Measurements from ENCODE around the gene FAAP20. TPM values are rescaled to one million over a fixed set of nuclear protein-coding genes. Genes with fewer than 3 reads are reported as not detected.

The FAAP20 gene
- total and polyA plus RNA-seq, 2 experiments from 2014 or later: 79.1 to 167 TPM

- peaks cover 11% of the 10 kb centered on the region; the same call in 1 of the 2 replicates for H3F3A ChIP-seq (replicated peaks; ENCODE audit: low read depth)
- H3K9me2 ChIP-seq (ENCODE audit: insufficient read depth): no peaks in the 10 kb centered on the region
- H3K27ac Mint-ChIP-seq: no peak overlapping the region
- DNase-seq (ENCODE audit: low spot score): no peak
- no peak overlapping the region for H3K4me2 ChIP-seq
- no peak for ATAC-seq
- peaks cover 13% of the 10 kb centered on the region for H3K4me1 ChIP-seq (ENCODE audit: insufficient read depth)
- no peaks in the 10 kb centered on the region for H3K79me2 ChIP-seq (replicated peaks; ENCODE audit: insufficient read depth)
- no peaks in the 10 kb centered on the region for H3K36me3 ChIP-seq (ENCODE audit: insufficient read depth)
- H4K20me1 ChIP-seq (replicated peaks; ENCODE audit: insufficient read depth): no peaks in the 10 kb centered on the region
- TF ChIP-seq POLR2AphosphoS5 (IDR thresholded peaks at IDR 0.05; ENCODE audit: low read depth) (no peak), EZH2 (IDR thresholded peaks at IDR 0.05; ENCODE audit: low read depth, unreplicated experiment) (no peak), CREB1 (CRISPR knock-in tag; IDR thresholded peaks at IDR 0.05; ENCODE audit: low read depth) (no peak), JUNB (IDR thresholded peaks at IDR 0.05; ENCODE audit: unreplicated experiment) (no peak), EZH2phosphoT487 (IDR thresholded peaks at IDR 0.05; ENCODE audit: unreplicated experiment) (no peak), STAT1 (IDR thresholded peaks at IDR 0.05; ENCODE audit: unreplicated experiment) (no peak), NANOG (IDR thresholded peaks at IDR 0.05; ENCODE audit: borderline replicate concordance) (no peak)
- TF ChIP-seq, protein P1, sequence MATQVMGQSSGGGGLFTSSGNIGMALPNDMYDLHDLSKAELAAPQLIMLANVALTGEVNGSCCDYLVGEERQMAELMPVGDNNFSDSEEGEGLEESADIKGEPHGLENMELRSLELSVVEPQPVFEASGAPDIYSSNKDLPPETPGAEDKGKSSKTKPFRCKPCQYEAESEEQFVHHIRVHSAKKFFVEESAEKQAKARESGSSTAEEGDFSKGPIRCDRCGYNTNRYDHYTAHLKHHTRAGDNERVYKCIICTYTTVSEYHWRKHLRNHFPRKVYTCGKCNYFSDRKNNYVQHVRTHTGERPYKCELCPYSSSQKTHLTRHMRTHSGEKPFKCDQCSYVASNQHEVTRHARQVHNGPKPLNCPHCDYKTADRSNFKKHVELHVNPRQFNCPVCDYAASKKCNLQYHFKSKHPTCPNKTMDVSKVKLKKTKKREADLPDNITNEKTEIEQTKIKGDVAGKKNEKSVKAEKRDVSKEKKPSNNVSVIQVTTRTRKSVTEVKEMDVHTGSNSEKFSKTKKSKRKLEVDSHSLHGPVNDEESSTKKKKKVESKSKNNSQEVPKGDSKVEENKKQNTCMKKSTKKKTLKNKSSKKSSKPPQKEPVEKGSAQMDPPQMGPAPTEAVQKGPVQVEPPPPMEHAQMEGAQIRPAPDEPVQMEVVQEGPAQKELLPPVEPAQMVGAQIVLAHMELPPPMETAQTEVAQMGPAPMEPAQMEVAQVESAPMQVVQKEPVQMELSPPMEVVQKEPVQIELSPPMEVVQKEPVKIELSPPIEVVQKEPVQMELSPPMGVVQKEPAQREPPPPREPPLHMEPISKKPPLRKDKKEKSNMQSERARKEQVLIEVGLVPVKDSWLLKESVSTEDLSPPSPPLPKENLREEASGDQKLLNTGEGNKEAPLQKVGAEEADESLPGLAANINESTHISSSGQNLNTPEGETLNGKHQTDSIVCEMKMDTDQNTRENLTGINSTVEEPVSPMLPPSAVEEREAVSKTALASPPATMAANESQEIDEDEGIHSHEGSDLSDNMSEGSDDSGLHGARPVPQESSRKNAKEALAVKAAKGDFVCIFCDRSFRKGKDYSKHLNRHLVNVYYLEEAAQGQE (IDR thresholded peaks at IDR 0.05; ENCODE audit: unreplicated experiment): no peak
- TF ChIP-seq, protein P2, sequence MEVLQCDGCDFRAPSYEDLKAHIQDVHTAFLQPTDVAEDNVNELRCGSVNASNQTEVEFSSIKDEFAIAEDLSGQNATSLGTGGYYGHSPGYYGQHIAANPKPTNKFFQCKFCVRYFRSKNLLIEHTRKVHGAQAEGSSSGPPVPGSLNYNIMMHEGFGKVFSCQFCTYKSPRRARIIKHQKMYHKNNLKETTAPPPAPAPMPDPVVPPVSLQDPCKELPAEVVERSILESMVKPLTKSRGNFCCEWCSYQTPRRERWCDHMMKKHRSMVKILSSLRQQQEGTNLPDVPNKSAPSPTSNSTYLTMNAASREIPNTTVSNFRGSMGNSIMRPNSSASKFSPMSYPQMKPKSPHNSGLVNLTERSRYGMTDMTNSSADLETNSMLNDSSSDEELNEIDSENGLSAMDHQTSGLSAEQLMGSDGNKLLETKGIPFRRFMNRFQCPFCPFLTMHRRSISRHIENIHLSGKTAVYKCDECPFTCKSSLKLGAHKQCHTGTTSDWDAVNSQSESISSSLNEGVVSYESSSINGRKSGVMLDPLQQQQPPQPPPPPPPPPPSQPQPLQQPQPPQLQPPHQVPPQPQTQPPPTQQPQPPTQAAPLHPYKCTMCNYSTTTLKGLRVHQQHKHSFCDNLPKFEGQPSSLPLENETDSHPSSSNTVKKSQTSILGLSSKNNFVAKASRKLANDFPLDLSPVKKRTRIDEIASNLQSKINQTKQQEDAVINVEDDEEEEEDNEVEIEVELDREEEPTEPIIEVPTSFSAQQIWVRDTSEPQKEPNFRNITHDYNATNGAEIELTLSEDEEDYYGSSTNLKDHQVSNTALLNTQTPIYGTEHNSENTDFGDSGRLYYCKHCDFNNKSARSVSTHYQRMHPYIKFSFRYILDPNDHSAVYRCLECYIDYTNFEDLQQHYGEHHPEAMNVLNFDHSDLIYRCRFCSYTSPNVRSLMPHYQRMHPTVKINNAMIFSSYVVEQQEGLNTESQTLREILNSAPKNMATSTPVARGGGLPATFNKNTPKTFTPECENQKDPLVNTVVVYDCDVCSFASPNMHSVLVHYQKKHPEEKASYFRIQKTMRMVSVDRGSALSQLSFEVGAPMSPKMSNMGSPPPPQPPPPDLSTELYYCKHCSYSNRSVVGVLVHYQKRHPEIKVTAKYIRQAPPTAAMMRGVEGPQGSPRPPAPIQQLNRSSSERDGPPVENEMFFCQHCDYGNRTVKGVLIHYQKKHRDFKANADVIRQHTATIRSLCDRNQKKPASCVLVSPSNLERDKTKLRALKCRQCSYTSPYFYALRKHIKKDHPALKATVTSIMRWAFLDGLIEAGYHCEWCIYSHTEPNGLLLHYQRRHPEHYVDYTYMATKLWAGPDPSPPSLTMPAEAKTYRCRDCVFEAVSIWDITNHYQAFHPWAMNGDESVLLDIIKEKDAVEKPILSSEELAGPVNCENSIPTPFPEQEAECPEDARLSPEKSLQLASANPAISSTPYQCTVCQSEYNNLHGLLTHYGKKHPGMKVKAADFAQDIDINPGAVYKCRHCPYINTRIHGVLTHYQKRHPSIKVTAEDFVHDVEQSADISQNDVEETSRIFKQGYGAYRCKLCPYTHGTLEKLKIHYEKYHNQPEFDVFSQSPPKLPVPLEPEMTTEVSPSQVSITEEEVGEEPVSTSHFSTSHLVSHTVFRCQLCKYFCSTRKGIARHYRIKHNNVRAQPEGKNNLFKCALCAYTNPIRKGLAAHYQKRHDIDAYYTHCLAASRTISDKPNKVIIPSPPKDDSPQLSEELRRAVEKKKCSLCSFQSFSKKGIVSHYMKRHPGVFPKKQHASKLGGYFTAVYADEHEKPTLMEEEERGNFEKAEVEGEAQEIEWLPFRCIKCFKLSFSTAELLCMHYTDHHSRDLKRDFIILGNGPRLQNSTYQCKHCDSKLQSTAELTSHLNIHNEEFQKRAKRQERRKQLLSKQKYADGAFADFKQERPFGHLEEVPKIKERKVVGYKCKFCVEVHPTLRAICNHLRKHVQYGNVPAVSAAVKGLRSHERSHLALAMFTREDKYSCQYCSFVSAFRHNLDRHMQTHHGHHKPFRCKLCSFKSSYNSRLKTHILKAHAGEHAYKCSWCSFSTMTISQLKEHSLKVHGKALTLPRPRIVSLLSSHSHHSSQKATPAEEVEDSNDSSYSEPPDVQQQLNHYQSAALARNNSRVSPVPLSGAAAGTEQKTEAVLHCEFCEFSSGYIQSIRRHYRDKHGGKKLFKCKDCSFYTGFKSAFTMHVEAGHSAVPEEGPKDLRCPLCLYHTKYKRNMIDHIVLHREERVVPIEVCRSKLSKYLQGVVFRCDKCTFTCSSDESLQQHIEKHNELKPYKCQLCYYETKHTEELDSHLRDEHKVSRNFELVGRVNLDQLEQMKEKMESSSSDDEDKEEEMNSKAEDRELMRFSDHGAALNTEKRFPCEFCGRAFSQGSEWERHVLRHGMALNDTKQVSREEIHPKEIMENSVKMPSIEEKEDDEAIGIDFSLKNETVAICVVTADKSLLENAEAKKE (CRISPR knock-in tag; IDR thresholded peaks at IDR 0.05): no peak
- H3K27ac ChIP-seq (ENCODE audit: low read depth): no peak overlapping the region
- peaks cover 10% of the 10 kb centered on the region for H3K27me3 Mint-ChIP-seq (ENCODE audit: insufficient read depth, low read depth, poor library complexity)
- no peak overlapping the region for H3K4me3 ChIP-seq
- H3K4me1 Mint-ChIP-seq: peaks cover 5% of the 10 kb centered on the region; the same call in 2 of the 3 replicates
- no peaks in the 10 kb centered on the region for H3K27me3 ChIP-seq (ENCODE audit: insufficient read depth)
- H3K9me3 Mint-ChIP-seq: no peaks in the 10 kb centered on the region
- H2AFZ ChIP-seq: no peak overlapping the region
- H3K4me3 Mint-ChIP-seq: no peak overlapping the region
- H3K36me3 Mint-ChIP-seq (ENCODE audit: low read depth): no peaks in the 10 kb centered on the region
Measured at GRCh38 chr1:2215909-2216766, 21.6 kb upstream of the FAAP20 start.
